GM23248 (cell line): ENCODE measurements around the gene CWC27.
"Not testable (repeated sequence)": the region's sequence is repeated elsewhere in the genome, so short reads cannot be mapped to it uniquely, and the experiment has no call there.

Source experiments
- EZH2 ChIP-seq: fragments of 200-600 bp; sonication (generic); IDR thresholded peaks from 2 replicates; pipeline ENCODE4 v1.6.1; 2018; ENCODE audit warnings: antibody characterized with exemption, mild to moderate bottlenecking; ENCODE audit not compliant: insufficient read depth, poor library complexity, severe bottlenecking
- EZH2phosphoT487 ChIP-seq: fragments of 200-600 bp; sonication (generic); IDR thresholded peaks from 2 replicates; pipeline ENCODE4 v1.6.1; 2018; ENCODE audit warnings: antibody characterized with exemption, moderate library complexity, mild to moderate bottlenecking, low read depth; ENCODE audit not compliant: insufficient read depth

DNA sequence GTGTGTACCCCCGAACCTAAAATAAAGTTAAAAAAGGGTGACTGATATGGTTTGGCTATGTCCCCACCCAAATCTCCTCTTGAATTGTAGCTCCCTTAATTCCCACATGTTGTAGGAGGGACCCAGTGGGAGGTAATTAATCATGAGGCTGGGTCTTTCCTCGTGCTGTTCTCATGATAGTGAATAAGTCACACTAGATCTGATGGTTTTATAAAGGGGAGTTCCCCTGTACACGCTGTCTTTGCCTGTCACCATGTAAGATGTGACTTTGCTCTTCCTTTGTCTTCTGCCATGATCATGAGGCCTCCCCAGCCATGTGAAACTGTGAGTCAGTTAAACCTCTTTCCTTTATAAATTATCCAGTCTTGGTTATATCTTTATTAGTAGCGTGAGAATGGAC is 50.6 kb downstream of the CWC27 start:
- not testable (repeated sequence) for TF ChIP-seq EZH2, EZH2phosphoT487
